Activated CD4-positive, alpha-beta T cell treated with anti-CD3 and anti-CD28 coated beads for 24 hours (primary cell): ENCODE data around the gene RGS14.
"Not testable (repeated sequence)": the region's sequence is repeated elsewhere in the genome, so short reads cannot be mapped to it uniquely, and the experiment has no call there.

Source experiments
- DNase-seq, 2 donors: peaks; one replicate each; pipeline ENCODE4 v3.0.0-alpha.2; 2020; ENCODE audit warnings: low read depth in 2 of 2

RGS14 gene

GRCh38 chr5:177349762-177350161 lies 8.0 kb upstream of the RGS14 start:
- DNase-seq = no peak

GRCh38 chr5:177350776-177351391 lies 6.8 kb upstream of the RGS14 start:
- DNase-seq = no peak

DNA sequence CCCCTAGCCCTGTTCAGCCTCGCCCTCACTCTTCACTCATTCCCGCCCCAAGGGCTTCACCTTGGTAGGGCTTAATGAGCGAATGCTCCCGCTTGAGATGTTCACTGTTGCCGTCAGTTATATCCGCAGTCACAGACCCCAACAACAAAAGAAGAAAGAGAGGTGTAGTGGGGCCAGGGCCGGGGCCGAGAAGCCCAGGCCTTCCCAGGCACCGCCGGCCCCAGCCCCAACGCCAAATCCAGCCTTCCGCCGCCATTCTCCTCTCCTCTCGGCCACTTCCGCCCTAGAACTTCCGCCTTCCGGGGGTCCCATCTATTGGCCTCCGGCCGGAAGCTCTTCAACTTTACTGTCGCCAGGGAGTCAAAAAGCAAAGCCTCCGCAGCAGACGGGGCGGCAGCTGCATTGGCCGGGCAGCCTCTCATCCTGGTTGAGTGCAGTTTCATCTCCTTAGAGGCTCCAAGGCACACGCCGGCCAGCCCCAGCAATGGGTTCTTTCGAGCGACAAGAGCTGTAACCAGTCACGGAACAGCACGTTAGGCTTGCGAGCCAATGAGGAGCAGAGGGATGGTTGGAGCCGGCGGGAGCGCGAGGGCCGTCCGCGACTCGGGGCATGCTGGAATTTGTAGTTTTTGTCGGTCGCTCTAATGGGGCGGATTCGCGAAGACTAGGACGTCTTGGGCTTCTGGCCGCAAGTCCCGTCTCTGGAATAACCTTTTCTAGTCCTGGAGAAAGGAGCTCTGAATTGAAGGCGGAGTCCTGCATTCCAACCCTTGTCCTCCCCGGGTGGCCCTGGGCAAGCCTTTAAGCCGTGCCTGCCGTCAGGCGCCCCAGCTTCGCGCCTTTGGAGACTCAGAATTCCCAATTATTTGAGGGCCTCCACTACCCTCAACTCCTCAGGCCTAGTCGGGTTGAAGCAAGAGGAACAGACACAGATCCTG lies 6.1 kb upstream of the RGS14 start, which contains the start of gene LMAN2:
Gene LMAN2, minus strand, starts transcription at position 277 of the 938 bp plus-strand sequence. Its CDS starts 21 bp downstream, at position 256.
- peak; percentile 80 for DNase-seq

GRCh38 chr5:177353093-177353492 lies 4.6 kb upstream of the RGS14 start:
- no peak for DNase-seq

GRCh38 chr5:177354256-177354655 lies 3.5 kb upstream of the RGS14 start:
- no peak for DNase-seq

GRCh38 chr5:177354711-177355110 lies 3.0 kb upstream of the RGS14 start:
- DNase-seq = no peak

DNA sequence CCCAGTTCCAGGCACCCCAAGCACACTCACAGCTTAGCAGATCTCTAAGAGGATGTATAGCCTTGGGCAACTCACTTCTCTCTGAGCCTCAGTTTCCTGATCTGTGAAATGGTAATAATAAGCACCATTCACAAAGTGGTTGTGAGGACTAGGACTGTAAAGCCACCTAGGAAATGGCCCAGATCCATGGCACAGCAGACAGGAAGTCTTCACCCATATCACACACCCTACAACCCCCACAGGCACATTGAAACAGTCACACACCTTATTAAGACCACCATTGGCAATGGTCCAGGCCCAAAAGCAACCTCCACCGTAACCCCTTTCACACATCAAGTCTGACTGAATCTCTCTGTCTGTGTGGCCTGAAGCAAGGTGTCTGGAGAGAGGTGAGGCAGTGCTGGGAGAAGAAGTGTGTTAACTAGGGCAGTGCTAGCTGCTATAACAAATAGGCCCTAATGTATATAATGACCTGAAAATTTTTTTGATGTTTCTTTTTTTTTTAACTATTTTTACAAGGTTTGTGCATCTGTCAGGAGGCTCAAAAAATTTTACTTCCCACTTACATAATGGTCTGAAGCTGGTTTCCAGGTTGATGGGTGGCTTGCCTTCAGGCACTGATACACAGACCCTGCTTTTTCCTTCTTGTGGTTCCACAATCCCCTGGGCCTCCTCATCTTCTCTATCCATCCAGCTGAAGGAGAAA lies 2.4 kb upstream of the RGS14 start:
- DNase-seq = no peak

DNA sequence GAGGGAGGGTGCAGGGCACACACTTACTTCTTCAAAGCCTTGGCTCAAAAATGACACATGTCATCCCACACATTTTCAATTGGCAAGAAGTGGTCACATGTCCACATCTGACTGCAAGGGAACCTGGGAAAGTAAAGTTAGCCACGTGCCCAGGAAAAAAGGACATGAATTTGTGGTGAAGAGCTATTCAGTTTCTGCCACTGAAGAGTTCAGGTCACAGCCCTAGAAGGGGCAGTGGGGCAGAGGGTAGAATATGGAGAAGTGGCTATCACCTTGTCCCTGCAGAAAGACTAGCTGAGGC lies 1.9 kb upstream of the RGS14 start:
- DNase-seq = no peak

DNA sequence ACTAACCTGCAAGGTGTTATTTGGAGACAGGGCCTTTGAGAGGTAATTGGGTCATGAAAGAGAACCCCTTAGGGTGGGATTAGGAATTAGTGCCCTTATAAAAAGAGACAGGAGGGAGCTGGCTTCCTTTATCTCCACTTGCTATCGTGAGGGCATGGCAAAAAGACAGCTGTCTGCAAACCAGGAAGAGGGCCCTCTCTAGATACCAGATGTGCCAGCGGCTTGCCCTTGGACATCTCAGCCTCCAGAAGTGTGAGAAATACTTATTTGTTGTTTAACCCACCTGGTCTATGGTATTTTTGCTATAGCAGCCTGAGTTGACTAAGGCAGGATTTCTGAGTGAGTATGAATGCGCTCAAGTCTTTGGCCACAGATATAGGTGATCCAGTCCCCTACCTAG lies 978 bp upstream of the RGS14 start:
- no peak for DNase-seq

GRCh38 chr5:177357146-177357458 lies 622 bp upstream of the RGS14 start:
- no peak for DNase-seq

GRCh38 chr5:177358370-177358819 lies 671 bp downstream of the RGS14 start:
- no peak for DNase-seq

DNA sequence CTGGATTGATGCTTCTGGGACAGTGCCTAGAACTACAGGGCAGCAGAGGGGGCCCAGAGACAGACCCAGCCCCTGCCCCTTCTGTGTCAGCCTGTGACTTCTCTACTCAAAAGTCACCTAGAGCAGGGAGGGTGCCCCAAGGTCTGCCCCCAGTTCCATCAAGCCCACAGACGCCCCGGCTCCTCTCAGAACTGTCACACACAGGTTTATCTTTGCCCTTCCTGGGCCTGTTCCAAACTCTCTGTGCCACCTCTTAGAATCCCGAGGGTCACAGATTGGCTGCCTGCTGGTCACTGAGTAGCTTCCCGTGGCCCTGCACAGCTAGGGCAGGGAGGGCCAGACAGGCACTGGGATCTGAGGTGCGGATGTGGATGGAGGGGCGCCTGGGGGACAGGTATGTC lies 1.7 kb downstream of the RGS14 start:
- no peak for DNase-seq

- no peak for DNase-seq
Measured at GRCh38 chr5:177359860-177360259, 2.1 kb downstream of the RGS14 start.

- not testable (repeated sequence) for DNase-seq
Measured at GRCh38 chr5:177360740-177361139, 3.0 kb downstream of the RGS14 start.

DNA sequence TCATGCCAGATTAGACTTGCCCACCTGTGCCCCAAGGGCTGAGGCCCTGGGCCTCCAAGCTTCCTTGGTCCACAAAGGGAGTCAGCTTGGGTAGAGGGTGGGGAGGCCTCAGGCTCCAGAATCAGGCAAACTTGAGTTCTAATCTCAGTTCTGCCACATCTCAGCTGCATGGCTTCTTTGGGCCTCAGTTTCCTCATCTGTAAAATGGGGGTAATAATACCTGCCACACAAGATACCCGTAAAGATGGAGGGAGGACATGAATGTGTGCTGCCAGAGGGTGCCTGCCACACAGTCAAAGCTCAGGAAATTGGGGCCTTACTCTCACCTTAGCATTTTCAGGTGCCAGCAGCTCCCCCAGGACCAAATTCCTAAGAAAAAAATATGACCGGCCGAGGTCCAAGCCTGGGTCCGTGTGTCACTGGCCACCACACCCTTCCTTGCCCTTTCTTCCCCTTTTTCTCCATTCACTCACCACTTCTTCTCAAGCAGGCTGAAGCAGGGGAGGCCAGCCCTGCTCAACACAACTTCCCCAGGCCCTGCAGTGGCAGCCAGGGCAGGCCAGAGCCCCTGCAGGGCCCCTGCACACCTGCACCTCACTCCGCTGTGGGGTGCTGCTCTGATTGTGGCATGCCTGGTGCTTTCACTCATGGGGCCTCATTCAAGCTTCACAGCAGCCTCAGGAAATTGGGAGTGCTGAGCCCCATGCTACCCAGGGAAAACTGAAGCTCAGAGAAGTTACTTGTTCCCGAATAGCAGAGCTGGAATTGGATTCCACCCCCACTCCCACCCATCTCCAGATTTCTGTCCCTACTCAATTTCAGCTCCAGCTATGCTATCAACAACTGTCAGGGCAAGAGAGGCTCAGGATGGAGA lies 3.9 kb downstream of the RGS14 start:
- no peak for DNase-seq

- DNase-seq = no peak
Measured at GRCh38 chr5:177362292-177362609, 4.5 kb downstream of the RGS14 start.

- DNase-seq = peak; percentile 60 to 66
Measured at GRCh38 chr5:177362610-177363507, 5.1 kb downstream of the RGS14 start.

DNA sequence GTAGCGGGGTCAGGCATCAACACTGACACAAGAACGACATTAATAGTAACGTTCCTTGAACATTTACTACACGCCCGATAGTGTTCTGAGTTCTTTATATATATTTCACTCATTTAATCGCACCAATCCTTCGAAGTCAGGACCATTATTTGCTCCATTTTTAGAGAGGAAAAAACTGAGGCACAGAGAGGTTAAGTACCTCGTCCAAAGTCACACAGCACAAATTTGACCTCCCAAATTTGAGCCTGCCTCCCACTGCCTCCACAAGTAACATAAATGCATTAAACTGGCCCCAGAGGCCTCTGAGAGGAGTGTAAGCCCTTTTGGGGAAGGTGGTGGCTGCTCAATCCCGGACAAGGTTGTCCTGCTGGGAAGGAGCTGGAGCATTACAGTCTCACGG lies 5.8 kb downstream of the RGS14 start:
- DNase-seq = no peak

GRCh38 chr5:177364159-177364962 lies 6.6 kb downstream of the RGS14 start:
- DNase-seq = no peak
